SK-N-SH (cell line): ENCODE data around the gene OPCML.

ENCODE experiments used
- EP300 ChIP-seq, 2 experiments: IDR thresholded peaks; 2 replicates each; pipeline versions ENCODE4 v1.4.0 to v1.6.1; 2012; ENCODE audit warnings: borderline replicate concordance in 1 of 2, low read depth in 1 of 2, low read length in 1 of 2
- GATA2 ChIP-seq: sonication (generic); formaldehyde crosslinking; IDR thresholded peaks from 2 replicates; pipeline ENCODE4 v1.5.0; 2020; ENCODE audit warnings: mild to moderate bottlenecking, missing genetic modification reagents
- JUND ChIP-seq: IDR thresholded peaks from 2 replicates; pipeline ENCODE4 v1.4.0; 2012
- MEF2A ChIP-seq: IDR thresholded peaks from 2 replicates; pipeline ENCODE4 v1.4.0; 2012; ENCODE audit warnings: low read depth, borderline replicate concordance
- RCOR1 ChIP-seq: fragments of 150-350 bp; IDR thresholded peaks from 2 replicates; pipeline ENCODE4 v1.6.1; 2017; ENCODE audit warnings: antibody characterized with exemption, low read length
- TAF1 ChIP-seq: IDR thresholded peaks from 2 replicates; pipeline ENCODE4 v1.6.1; 2012; ENCODE audit warnings: low read depth, mild to moderate bottlenecking, low read length, moderate library complexity, borderline replicate concordance
- TF ChIP-seq, protein P1 (sequence below): fragments of 200-600 bp; sonication (generic); IDR thresholded peaks from 2 replicates; pipeline ENCODE4 v1.6.1; 2017; ENCODE audit warnings: antibody characterized with exemption, mild to moderate bottlenecking, moderate library complexity
- TF ChIP-seq, protein P2 (sequence below): IDR thresholded peaks from 2 replicates; pipeline ENCODE4 v1.6.1; 2012; ENCODE audit warnings: mild to moderate bottlenecking, low read depth, low read length, moderate library complexity
- TF ChIP-seq, protein P3 (sequence below): fragments of 150-350 bp; IDR thresholded peaks from 2 replicates; pipeline ENCODE4 v1.6.1; 2017; ENCODE audit warnings: antibody characterized with exemption, low read length, low read depth, borderline replicate concordance

- TF ChIP-seq GATA2 (CRISPR knock-in tag) = no peak
- TF ChIP-seq, protein P1, sequence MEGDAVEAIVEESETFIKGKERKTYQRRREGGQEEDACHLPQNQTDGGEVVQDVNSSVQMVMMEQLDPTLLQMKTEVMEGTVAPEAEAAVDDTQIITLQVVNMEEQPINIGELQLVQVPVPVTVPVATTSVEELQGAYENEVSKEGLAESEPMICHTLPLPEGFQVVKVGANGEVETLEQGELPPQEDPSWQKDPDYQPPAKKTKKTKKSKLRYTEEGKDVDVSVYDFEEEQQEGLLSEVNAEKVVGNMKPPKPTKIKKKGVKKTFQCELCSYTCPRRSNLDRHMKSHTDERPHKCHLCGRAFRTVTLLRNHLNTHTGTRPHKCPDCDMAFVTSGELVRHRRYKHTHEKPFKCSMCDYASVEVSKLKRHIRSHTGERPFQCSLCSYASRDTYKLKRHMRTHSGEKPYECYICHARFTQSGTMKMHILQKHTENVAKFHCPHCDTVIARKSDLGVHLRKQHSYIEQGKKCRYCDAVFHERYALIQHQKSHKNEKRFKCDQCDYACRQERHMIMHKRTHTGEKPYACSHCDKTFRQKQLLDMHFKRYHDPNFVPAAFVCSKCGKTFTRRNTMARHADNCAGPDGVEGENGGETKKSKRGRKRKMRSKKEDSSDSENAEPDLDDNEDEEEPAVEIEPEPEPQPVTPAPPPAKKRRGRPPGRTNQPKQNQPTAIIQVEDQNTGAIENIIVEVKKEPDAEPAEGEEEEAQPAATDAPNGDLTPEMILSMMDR = no peak
- TF ChIP-seq MEF2A = no peak
- no peak for TF ChIP-seq EP300 (IDR thresholded peaks at IDR 0.05; ENCODE audit: borderline replicate concordance in 1 of 2, low read depth in 1 of 2, low read length in 1 of 2)
- TF ChIP-seq JUND = no peak
- TF ChIP-seq, protein P2, sequence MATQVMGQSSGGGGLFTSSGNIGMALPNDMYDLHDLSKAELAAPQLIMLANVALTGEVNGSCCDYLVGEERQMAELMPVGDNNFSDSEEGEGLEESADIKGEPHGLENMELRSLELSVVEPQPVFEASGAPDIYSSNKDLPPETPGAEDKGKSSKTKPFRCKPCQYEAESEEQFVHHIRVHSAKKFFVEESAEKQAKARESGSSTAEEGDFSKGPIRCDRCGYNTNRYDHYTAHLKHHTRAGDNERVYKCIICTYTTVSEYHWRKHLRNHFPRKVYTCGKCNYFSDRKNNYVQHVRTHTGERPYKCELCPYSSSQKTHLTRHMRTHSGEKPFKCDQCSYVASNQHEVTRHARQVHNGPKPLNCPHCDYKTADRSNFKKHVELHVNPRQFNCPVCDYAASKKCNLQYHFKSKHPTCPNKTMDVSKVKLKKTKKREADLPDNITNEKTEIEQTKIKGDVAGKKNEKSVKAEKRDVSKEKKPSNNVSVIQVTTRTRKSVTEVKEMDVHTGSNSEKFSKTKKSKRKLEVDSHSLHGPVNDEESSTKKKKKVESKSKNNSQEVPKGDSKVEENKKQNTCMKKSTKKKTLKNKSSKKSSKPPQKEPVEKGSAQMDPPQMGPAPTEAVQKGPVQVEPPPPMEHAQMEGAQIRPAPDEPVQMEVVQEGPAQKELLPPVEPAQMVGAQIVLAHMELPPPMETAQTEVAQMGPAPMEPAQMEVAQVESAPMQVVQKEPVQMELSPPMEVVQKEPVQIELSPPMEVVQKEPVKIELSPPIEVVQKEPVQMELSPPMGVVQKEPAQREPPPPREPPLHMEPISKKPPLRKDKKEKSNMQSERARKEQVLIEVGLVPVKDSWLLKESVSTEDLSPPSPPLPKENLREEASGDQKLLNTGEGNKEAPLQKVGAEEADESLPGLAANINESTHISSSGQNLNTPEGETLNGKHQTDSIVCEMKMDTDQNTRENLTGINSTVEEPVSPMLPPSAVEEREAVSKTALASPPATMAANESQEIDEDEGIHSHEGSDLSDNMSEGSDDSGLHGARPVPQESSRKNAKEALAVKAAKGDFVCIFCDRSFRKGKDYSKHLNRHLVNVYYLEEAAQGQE = no peak
- TF ChIP-seq TAF1 = no peak
- no peak for TF ChIP-seq RCOR1
- TF ChIP-seq, protein P3, sequence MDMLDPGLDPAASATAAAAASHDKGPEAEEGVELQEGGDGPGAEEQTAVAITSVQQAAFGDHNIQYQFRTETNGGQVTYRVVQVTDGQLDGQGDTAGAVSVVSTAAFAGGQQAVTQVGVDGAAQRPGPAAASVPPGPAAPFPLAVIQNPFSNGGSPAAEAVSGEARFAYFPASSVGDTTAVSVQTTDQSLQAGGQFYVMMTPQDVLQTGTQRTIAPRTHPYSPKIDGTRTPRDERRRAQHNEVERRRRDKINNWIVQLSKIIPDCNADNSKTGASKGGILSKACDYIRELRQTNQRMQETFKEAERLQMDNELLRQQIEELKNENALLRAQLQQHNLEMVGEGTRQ = no peak
Observed at GRCh38 chr11:133541720-133542095, 9.4 kb upstream of the OPCML start.
